Stimulated activated CD4-positive, alpha-beta T cell treated with anti-CD3 and anti-CD28 coated beads, TNF-alpha, amount 100 ng/mL, for 4 hours (primary cell): ENCODE data around the gene RAMP3.
"Not testable (repeated sequence)": the region's sequence is repeated elsewhere in the genome, so short reads cannot be mapped to it uniquely, and the experiment has no call there.

ENCODE experiments used
- DNase-seq, 3 experiments: peaks; one replicate each; pipeline ENCODE4 v3.0.0-alpha.2; 2020; ENCODE audit warnings: low read depth in 3 of 3

The RAMP3 gene

DNA sequence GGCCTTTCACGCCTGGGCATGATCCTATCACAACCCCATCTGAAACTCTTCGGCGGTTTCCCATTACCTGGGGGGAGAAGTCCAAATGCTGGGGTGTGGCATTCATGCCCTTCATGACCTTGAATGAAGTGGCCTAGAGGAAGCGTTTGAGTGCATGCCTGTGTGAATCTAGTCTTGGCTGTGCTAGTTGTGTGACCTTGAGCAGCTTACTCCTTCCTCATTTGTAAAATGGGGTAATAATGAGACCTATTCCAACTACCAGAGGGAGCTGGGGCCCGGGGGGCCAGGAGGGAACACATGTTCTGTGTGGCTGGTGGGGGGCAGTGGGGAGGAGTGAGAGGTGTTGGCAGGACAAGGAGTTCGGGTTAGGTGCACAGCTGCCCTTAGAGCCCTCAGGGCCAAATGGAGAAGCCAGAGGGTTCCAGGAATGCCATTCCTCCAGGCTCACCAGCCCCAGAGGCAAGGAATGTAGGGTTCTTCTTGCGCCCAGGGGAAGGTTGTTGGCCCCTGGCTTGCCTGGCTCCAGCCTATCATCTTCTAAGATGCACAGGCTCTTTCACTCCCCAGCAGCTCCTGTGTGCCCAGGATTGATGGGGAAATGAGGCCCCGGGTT, 24.8 kb upstream of the RAMP3 start:
- DNase-seq = no peak

DNA sequence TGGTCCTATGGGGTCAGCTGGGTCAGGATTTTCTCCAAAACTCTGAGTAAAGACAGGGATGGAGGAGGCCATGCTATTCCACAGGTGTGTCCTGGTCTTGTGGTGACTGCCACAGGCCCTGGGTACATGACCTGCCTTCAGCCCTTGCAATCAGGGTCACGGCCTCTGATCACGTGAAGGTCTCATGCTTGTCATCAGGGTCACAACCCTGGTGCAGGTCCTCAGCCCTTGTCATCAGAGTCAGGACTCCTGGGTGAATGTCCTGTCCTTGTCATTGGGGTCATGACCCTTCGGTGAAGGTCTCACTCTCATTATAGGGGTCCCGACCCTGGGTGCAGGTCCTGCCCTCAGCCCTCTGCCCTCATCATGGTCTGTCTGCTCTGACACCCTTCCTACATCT, 24.2 kb upstream of the RAMP3 start:
- DNase-seq = no peak

DNA sequence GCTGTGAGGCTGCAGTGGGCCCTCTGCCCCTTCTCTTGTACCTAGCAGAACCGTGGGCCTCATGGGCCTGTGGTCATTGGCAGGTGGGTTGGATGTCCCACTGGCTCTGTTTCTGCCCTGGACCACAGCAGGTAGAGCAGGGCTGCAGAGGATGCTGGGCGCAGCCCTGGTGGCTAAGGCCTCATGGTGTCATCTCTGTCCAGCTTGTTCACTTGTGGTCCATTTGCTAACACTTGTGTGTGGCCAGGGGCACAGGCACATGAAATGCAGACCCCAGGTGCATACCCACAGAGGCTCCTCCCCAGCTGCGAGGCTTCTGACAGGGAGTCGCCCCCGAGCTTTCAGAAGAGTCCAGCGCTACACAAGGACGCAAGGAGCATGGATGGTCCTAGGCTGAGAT, 23.7 kb upstream of the RAMP3 start:
- no peak for DNase-seq

DNA sequence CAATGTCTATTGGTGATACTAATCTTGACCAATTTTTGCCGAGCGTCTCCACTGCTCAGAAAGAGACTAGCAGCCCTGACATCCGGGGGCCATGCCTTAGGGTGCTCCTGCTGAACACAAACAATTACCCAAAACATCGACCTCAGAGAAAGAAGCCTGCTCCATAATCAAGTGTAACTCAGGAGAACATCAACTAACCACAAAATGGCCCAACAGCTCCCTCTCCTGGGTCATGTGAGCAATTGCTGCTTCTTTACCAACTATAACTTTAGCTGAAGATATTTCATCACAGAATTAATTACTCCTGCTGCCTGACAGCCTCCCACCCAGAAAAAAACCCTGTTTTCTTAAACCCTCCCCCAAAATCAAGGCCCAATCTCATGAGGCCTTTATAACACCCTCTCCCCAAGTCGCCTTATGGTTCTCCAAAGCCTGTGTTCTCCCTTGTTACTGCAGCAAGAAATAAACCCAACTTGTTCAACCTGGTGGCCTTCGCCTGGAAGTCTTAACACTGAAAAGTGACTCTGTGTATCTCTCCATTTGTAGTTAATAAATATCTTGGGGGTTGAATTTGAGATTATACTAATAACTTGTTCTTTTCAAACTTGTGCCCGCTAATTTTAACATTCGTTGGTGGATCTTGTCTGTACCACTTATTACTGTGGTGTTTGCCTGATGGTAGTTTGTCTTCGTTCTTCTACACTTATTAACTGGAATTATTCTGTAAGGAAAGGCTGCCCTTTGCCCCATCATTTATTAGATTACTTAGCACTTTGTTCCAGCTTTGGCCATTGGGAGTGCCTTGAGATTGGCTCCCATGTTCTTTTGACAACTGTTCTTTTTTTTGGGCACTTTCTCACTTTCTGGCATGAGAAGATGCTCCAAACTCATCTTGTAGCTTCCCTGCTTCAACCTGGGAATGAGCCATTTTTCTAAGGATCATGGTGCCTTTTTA, 21.2 kb upstream of the RAMP3 start:
- DNase-seq = peak in 2 of 3 experiments; percentile 45 to 50

DNA sequence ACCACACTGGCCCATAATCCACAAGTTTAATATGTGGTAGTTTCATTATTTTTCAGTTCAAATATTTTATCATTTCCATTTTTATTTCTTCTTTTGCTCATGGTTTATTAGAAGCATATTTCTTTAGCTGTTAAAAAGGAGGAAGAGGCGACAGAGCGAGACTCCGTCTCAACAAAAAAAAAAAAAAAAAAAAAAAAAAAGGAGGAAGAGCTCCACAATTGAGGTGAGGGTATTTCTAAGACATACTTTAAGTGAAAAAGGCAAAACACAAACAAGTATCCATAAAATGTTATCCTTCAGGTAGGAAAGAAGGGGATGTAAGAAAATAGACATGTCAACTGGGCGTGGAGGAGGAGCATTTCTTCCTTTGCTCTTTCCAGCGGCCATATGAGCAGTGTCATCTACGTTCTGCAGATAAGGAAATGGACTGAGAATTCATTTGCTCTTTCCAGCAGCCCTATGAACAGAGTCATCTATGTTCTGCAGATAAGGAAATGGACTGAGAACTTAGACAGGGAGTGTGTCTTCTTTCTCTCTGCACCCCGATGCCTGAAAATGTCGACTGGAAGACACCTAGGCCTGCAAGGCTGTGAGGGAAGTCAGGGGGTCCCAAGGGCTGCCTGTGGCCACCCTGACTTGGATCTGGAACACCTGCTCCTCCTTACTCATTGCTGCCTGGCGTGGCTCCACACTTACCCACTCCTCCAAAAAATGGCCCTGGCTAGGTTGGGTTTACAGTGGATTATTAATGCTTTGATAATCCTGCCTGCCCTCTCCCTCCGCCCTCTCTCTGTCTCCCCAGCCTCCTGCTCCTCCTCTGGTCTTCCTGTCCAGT, 18.9 kb upstream of the RAMP3 start:
- DNase-seq = no peak

DNA sequence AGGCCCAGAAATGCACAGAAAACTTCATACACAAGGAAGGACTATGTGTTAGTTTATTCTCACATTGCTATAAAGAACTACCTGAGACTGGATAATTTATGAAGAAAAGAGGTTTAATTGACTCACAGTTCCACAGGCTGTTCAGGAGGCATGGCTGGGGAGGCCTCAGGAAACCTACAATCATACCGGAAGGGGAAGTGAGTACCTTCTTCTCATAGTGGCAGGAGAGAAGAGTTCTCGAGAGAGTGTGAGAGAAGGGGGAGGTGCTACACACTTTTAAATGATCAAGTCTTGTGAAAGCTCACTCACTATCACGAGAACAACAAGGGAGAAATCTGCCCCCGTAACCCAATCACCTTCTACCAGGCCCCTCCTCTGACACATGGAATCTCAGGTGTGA, 16.8 kb upstream of the RAMP3 start:
- no peak for DNase-seq

DNA sequence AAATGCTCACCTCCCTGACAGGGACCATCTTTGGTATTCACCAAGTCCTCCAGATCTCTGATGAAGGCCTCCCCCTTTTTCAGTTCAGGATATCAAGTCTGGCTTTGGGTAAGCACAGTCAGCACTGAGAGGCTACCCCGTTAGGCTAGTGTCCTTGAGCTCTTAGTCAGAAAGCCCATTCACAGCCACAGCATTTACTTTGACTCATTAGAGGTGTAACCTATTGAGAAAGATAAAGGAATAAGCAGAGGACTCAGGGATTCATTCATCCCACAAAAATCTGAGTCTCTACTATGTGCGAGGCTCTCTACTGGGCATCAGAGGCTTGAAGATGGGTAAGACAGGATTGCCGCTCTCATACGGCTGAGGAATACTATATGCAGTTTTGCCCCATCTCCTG, 14.0 kb upstream of the RAMP3 start:
- DNase-seq = no peak

DNA sequence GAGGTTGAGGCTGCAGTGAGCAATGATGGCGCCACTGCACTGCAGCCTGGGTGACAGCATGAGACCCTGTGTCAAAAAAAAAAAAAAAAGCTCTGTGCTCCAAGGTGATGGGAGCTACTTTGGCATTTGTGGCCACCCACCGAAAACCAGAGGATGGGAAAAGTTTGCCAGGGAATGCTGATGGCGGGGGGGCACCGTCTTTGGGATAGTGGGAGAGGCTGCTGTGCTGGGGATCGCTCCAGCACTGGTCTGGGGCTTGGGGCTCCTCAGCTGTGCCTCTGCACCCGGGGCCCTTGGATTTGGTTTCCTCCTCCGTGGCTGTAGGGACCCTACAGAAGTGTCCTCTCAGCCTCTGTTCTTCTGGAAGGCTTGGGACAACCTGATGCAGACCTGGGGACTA, 11.7 kb upstream of the RAMP3 start:
- no peak for DNase-seq

DNA sequence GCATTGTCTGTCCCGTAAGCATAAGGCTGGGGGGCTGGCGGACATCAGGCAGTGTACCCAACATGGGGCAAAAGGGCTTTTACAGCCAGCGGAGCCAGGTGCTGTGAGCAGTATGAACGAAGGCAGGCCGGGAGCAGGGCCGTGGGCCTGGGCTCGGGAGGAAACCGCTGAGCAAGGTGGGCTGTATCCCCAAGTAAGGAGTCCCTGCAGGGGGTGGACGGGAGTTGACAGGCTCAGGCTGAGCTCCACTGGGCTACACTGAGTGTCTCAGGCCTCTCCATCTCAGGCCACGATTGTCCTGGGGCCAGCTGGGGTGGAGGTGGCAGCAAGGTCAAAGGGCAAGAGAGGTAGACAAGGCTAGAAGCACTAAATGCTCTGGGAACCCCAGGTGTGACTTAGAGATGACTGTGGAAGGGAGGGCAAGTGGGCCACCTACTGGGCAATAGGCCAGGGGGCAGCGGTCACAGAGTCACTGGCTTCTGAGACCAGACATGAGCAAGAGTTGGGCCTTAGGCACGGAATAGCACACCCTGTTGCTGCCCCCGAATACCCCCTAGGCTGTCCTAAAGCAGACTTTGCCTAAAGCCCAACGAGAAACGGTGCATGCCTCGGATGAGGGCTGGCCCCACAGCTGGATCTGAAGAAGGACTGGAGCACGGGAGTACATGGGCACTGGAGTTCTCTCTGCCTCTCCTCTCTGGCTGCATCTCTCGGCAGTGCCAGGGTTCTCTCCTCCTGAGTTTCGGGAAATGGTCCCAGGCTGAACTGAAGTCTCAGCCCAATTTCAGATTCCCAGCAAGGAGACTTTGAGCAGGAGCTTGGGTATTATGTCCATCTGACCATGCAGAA, 10.8 kb upstream of the RAMP3 start:
- DNase-seq = no peak

DNA sequence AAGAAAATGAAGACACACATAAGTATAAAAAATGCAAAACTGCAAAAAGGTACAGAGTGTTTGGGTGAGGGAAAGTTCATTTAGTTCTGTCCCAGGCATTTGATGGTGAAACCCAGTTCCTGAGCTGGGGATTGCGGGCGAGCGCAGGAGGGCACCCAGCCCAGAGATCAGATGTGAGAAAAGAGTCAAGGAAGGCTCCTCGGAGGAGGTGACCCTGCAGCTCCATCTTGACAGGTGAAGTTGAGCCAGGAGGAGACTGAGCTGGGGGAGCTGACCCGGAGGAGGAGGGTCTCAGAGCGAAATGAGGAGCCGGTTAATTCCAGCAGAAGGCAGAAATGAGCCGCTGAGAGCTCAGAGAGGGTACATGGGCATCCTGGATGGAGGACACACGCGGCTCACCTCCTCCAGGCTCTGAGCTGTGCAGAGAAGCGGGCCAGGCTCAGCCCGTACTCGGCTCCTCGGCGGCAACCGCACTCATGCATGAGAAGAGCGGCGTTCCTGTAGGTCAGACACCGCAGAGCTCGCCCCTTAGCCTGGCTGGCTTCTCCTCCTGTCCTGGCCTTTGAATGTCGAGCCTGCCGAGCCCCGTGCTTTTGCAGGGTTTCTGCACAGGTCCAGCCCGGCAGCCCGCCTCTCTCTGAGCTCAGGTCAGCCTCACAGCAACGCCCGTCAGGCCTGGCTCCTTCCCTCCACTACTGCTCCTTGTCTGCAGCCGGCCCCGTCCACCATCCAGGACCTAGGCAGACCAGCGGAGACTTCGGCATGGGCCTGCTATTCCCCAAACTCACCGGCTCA, 9.5 kb upstream of the RAMP3 start:
- DNase-seq = no peak

DNA sequence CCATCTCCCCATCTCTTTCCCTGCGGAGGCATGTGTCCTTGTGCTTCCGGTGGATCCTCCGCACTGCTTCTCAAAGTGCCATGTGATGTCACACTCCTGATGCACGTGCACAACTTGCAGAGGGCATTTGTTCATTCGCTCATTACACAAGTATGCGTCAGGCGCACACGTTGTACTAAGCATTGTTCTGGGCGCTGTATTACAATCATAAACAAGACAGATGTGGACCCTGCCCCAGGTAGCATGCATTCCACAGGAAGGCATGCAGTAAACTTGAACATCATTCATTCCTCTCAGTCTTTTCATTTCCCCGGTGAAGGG, 9.0 kb upstream of the RAMP3 start:
- DNase-seq = no peak

DNA sequence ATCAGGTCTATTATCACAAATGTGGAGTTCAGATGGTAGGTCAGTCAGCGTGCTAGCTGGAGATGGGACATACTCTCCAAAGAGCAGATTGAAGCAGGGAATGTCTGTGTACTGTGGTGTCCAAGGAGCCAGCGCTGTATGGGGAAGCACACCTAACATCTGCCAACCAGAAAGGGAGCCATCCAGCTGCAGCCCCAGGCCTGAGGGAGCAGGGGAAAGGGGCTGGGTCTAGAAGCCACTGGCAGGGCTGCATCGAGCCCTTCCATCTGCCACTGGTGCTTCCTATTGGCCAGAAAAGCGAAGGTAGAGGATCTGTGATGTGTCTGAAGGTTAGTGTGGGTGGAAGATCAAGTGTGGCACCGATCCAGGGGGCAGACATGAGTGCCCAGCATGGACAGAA, 8.0 kb upstream of the RAMP3 start:
- no peak for DNase-seq

DNA sequence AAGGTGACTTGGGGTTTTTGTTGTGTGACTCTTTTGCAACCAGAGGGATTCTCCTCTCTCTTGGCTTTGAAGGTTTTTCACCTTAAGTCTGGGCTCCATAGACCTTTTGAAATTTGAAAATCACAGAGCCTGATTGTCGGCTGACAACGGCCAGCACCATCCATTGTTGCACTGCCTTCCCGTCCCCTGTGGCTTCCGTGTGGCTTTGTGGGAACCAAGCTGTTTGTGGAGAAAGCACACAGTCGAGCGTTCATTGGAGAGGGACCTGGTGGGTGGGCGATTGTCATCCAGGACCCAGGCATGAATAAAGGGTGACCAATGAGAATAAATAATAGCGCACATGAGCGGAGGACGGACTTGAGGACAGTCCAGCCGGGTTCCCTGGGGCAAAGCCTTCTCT, 7.4 kb upstream of the RAMP3 start:
- no peak for DNase-seq

DNA sequence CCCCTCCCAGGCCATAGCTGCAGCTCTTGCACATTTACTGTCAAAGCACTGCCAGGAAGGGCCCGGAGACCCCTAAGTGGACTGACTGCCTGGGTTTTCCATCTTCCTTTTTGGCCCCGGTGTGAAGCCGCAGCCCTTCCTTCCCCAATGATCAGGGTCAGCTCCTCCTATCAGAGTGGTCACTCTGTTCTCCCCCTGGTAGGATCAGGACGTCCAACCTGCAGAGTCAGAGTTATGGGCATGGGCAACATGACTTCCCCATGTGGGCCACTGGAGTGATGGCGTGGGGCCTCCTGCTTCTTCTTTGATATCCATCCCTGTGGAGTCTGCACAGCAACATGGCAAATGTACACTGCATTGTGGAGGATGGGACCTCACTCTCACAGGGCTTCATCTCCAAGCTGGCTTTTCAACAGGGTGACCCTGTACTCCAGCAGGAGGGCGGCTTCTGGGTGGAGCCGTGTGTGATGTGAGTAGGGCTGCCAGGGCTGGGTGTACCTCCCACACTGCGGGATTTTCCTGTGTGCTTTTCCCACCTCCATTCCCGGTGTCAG, 6.4 kb upstream of the RAMP3 start:
- no peak for DNase-seq

DNA sequence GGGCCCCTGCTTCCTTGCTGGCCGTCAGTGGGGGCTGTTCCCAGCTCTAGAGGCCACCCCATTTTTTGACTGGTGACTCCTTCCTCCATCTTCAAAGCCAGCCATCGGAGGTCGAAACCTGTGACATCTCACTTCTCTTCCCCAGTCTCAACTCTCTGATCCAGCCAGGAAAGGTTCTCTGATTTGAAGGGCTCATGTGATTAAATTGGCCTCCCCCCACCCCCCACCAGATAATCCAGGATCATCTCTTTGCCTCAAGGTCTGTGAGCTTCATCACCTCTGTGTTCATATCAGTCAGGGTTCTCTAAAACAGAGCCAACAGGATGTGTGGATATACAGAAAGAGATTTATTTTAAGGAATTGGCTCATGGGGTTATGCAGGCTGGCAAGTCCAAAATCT, 5.6 kb upstream of the RAMP3 start:
- no peak for DNase-seq

DNA sequence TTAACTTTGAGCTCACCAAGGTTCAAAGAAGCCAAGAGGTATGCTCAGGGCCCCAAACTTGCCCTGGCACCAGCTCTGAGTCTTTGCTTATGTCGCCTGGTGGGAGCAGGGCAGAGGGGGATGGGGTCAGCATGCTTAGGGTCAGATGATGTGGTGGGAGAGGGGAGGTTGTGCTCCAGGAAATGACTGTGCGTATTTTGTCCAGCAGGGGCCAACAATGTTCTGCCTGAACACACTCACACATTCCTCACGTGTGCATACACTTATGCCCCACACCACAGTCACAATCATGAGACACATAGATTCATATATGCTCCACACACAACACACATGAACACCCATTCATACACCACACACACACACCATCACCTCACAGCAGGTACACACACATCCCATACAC, 4.4 kb upstream of the RAMP3 start:
- DNase-seq = no peak

DNA sequence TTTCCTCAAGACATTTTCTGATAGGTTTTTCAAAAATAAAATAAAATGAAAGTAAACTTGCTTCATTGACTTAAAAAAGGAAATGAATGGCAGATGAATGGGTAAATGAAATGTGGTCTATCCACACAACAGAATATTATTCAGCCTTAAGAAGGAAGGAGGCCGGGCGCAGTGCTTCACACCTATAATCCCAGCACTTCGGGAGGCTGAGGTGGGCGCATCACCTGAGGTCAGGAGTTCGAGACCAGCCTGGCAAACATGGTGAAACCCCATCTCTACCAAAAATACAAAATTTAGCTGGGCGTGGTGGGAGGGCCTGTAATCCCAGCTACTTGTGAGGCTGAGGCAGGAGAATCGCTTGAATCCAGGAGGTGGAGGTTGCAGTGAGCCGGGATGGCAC, 3.7 kb upstream of the RAMP3 start:
- not testable (repeated sequence) for DNase-seq

DNA sequence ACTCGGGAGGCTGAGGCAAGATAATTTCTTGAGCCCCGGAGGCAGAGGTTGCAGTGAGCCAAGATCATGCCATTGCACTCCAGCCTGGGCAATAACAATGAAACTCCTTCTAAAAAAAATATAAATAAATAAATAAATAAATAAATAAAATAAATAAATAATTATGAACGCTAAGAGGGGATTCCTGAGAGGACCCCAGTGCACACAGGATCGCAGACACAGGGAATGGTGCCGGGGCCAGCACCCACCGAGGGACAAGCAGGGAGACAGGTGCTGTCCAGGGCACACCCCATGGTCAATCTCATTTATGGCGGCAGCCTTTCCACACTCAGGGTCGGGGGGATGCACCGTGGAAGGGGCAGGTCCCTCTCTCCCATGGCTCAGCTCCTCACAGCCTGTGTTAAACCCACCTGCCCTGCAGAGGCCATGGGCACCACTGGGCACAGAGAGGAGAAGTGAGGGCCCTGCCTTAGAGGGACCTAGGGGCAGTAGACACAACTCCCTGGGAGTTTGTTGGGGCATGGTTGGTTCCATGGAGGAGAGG, 2.2 kb upstream of the RAMP3 start:
- DNase-seq = no peak

DNA sequence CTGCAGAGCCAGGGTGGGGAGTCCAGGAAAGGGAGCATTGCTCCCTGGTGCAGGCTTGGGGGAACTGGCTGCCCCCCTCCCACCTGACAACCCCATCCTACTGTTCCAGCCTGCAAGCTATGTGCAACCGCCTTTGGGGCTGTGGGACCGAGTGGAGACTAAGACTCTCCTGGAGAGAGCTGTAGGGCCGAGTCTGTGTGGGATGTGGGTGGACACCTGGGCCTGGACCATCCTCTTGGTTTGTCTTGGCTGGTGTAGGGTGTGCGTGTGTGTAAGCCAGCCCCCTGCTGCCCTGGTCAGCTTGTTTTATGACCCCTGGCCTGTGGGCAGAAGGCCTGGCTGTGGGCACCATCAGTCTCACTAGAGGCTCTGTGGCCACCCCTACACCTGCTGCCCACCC, 1.6 kb upstream of the RAMP3 start:
- DNase-seq = no peak

DNA sequence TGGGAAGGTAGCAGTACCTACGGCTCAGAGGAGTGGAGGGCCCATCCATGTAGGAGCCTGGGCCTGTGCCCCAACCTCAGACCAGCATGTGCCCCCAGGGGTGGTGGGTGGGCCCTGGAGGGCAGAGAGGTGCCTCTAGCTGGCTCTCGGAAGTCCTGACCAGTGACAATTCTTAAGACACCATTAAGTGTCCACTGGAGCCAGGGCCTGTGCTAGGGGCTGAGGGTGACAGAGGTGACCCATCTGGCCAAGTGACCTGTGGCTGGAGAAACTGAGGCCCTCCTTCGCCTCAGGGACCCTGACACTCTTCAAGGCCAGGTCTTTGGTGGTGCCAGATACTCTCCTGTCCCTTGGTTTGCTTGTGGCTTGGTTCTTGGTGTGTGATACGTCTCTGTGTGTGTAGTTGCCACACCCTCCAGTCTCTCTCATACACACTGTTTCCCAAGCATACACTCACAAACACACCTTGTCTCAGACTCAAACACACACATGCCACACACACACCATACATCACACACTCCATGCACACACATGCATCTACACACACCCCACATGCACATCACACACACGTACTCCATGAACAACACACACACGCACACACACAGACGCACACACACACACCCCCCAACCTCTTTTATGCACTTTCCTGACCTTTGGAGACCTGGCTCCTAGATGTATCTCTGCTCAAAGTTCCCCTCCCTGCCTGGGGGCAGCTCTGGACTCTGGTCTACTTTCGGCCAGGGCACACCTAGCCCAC, 897 bp upstream of the RAMP3 start:
- no peak for DNase-seq
